ENCODE data around the gene SPIB.
A peak's percentile ranks its signal among the peaks of the same experiment; 100 is the strongest.
"Not testable (repeated sequence)": the region's sequence is repeated elsewhere in the genome, so short reads cannot be mapped to it uniquely, and the experiment has no call there.

SPIB gene

DNA sequence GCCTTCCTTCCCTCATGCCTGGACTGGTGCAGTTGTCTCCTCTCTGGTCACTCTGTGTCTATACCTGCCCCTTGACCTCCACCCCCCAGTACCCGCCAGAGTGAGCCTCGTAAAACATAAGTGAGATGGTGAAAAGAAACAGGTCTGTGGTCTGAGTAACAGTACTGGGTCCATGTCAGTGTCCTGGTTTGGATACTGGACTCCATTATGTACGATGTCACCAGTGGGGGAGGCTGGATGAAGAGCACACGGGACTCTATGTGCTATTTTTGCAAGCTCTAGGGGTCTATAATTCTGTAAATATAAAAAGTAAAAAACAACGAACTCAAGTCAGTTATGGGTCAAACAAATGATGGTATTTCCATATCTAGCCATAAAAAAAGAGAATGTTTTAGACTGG, 28.3 kb downstream of the SPIB start:
- no peak for DNase-seq

- no peak for DNase-seq
Measured at GRCh38 chr19:50447750-50448149, 29.0 kb downstream of the SPIB start.

- DNase-seq: no peak
Measured at GRCh38 chr19:50449236-50449899, 30.6 kb downstream of the SPIB start.

DNA sequence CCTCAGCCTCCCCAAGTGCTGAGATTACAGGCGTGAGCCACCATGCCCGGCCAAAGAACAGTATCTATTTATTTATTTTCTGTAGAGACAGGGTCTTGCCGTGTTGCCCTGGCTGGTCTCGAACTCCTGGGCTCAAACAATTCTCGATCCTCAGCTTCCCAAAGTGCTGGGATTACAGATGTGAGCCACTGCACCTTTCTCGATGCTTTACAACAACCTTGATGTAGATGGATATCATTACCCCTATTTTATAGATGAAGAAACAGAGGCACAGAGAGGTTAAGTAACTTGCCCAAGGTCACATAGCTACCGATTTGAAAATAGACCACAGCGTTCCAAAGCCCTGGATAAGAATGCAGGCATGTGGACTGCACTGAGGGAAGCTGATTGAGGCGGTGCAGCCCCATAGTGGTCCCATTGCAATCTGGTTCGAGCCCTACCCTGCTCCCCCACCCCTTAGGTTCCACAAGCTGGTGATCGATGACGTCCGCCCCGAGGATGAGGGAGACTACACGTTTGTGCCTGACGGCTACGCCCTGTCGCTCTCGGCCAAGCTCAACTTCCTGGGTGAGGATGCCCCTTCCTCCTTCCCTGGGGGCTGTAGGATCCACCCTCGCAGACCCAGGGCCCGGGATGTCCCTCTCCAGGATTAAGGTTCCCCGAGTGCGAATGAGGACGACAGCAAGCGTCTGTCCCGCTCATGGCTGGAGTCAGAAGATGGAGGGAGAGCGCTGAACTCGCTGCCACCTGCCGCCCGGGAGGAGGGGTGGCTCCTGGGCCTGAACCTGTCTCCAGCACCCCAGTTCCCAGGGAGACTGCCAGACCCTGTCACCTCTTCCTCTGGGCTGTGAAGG, 31.9 kb downstream of the SPIB start:
- DNase-seq: no peak

- DNase-seq: no peak
Measured at GRCh38 chr19:50451223-50451534, 32.4 kb downstream of the SPIB start.

- DNase-seq: no peak
Measured at GRCh38 chr19:50453243-50453642, 34.5 kb downstream of the SPIB start.

DNA sequence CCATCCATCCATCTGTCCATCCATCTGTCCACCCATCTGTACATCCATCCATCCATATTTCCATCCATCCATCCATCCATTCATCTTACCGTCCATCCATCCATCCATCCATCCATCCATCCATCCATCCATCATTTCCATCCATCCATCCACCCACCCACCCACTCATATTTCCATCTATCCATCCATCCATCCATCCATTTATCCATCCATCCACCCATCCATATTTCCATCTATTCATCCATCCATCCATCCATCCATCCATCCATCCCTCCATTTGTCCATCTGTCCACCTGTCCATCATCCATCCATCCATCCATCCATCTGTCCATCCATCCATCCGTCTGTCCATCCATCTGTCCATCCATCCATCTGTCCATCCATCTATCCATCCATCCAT, 37.3 kb downstream of the SPIB start:
- DNase-seq: no peak

- no peak for DNase-seq
Measured at GRCh38 chr19:50457300-50457699, 38.6 kb downstream of the SPIB start.

- peak; percentile 35 for DNase-seq
Measured at GRCh38 chr19:50458396-50459066, 39.8 kb downstream of the SPIB start.

GRCh38 chr19:50459067-50459456, 40.3 kb downstream of the SPIB start:
- DNase-seq: no peak

DNA sequence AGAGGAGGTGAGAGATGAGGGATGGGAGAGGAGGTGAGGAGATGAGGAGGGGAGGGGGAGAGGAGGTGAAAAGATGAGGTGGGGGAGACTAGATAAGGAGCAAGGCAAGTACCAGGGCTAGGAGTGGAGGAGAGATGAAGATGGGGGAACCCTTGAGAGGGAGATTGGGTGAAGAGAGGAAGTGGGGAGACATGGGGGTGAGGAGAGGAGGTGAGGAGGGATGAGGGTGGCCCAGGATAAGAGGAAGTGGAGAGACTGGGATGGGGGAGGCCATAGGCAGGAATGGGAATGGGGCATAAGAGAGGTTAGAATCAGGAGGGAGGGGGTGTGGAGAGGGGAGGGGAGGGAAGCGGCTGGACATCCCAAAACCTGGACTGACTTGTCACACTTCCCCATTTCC, 40.9 kb downstream of the SPIB start:
- DNase-seq: no peak

GRCh38 chr19:50460161-50460765, 41.5 kb downstream of the SPIB start:
- DNase-seq: peak; percentile 5

DNA sequence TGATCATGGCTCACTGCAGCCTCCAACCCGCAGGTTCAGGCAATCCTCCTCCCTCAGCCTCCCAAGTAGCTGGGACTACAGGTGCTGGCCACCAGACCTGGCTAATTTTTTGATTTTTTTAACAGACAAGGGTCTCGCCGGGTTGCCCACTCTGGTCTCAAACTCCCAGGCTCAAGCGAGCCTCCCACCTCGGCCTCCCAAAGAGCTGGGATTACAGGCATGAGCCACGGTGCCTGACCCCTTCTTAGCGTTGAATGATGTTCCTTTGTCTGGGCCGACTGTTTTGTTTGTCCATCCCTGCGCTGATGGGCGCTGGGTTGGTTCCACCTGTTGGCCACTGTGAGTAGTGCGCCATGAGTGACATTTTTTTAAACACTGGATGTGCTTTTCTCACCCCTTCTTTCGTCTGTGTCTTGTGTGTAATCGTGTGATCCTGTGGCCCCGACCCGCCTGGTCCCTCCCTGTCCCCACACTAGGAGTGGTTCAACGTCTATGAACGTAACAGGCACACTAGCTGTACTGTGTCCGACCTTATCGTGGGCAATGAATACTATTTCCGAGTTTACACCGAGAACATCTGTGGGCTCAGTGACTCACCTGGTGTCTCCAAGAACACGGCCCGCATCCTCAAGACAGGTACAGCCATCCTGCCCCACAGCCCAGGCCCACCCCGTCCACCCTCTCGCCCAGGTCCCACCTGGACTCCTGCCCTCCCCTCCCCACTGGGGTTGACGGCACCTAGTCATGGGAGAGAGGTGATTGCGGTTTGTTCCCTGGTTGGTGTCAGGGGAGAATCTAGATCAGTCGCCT, 42.5 kb downstream of the SPIB start:
- DNase-seq: peak; percentile 57

DNA sequence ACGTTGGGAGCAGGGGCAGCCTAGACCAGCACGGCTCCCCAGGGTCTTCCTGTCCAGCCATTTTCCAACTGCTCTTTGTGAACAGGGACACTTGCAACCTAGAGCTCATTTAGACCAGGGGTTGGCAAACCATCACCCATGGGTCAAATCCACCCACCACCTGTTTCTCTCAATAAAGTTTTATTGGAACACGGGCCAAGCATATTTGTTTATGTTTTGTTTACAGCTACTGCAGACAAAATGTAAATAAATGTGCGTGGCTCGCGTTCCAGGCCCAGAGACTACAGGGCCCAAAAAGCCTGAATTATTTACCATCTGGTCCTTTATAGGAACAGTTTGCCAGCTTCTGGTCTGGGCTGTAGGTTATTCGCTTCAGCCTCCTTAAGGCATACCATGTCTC, 44.2 kb downstream of the SPIB start:
- DNase-seq: no peak

GRCh38 chr19:50464348-50464747, 45.6 kb downstream of the SPIB start:
- DNase-seq: no peak

DNA sequence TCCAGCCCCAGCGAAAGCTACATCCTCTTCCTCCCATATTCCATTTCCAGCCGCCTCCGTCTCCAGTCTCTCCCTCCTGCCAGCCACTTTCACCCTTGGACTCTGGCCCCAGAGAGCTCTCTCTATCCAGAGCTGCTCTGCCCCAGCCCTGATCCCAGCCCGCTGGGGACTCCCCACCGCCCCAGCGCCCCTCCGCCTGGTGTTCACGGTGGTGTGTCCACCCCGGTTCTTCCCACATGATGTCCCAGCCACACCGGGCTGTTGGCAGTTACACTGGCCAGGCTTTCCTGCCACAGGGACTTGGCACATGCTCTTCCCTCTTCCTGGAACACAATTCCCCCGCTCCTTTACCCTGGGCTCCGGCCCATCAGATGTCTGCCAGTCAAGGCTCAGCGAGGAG, 46.3 kb downstream of the SPIB start:
- DNase-seq: no peak

GRCh38 chr19:50465986-50466705, 47.4 kb downstream of the SPIB start:
- DNase-seq: peak; percentile 9

DNA sequence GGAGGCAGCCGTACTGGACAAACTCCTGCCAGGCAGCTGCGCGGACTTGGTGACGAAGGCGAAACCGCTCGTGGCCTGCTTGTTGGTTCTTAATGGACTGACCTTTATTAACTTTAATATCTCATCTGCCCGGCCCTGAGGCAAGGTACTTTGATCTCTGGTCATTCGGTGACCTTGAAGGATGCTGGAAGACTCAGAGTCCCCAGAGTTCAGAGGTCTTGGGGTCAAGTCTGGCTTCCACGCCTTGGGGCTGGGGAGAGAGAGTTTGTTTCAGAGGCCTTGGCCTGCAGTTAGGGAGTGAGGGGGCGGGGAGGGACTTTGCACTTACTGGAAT, 47.9 kb downstream of the SPIB start:
- DNase-seq: no peak

GRCh38 chr19:50467566-50467965, 48.8 kb downstream of the SPIB start:
- no peak for DNase-seq

DNA sequence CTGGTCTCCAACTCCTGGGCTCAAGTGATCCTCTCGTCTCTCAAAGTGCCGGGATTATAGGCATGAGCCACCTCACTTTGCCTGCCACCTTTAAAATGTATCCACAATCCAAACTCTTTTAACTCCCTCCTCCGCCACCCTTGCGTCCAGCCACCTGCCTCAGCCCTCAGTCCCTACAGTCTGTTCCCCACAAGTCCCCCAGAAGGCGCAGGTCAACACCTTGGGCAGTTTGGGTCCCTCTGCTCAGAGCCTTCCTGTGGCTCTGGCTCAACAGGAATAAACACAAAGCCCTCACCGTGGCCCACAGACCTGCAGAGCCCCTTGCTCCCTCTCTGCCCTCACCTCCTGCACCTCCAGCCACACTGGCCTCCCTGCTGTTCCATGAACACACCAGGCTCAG, 50.1 kb downstream of the SPIB start:
- no peak for DNase-seq

GRCh38 chr19:50473336-50473735, 54.6 kb downstream of the SPIB start:
- DNase-seq: not testable (repeated sequence)

GRCh38 chr19:50475101-50475568, 56.4 kb downstream of the SPIB start:
- DNase-seq: no peak

All from fibroblast of skin of scalp (primary cell).